ENCODE measurements around the gene DENR.
"Not testable (repeated sequence)": the region's sequence is repeated elsewhere in the genome, so short reads cannot be mapped to it uniquely, and the experiment has no call there.

The DENR gene

GRCh38 chr12:122729583-122730214, 22.9 kb upstream of the DENR start:
- ATAC-seq (no peak), DNase-seq (no peak)
- Mint-ChIP-seq H3K9me3 (peaks cover 0 to 7% of the 10 kb centered on the region in 2 donors), H3K27me3 (no peaks in the 10 kb centered on the region), H3K4me3 (peak overlapping the region; percentile 27 to 67), H3K27ac (no peak overlapping the region), H3K4me1 (peaks cover 92% of the 10 kb centered on the region)

- H3K27ac Mint-ChIP-seq, result peak within 1 kb of the TSS in 1 of 2 donors; percentile 69
- ATAC-seq, result peak; percentile 92
- H3K4me1 Mint-ChIP-seq, result peaks cover 85% of the 10 kb centered on the region
- no peaks in the 10 kb centered on the region for H3K27me3 Mint-ChIP-seq
- peak; percentile 55 to 73 for DNase-seq
- H3K9me3 Mint-ChIP-seq, result peaks cover 0 to 7% of the 10 kb centered on the region in 2 donors
- peak within 1 kb of the TSS; percentile 24 to 67 for H3K4me3 Mint-ChIP-seq
Observed at GRCh38 chr12:122730215-122731014, 22.2 kb upstream of the DENR start, which contains the start of gene HCAR1. HCAR1 (minus strand) TSS chr12:122730844; CDS start chr12:122730339, 505 bp downstream.

- Mint-ChIP-seq H3K4me1 (peaks cover 72% of the 10 kb centered on the region), H3K27me3 (no peaks in the 10 kb centered on the region), H3K4me3 (peak overlapping the region; percentile 14 to 20), H3K9me3 (peaks cover 0 to 10% of the 10 kb centered on the region in 2 donors), H3K27ac (peak overlapping the region; percentile 11 to 44)
- no peak for ATAC-seq
- DNase-seq, result no peak
Observed at GRCh38 chr12:122732170-122732569, 20.5 kb upstream of the DENR start.

- DNase-seq (no peak), ATAC-seq (no peak)
- no peaks in the 10 kb centered on the region for H3K27me3 Mint-ChIP-seq
- peaks cover 0 to 10% of the 10 kb centered on the region in 2 donors for H3K9me3 Mint-ChIP-seq
- peaks cover 70% of the 10 kb centered on the region for H3K4me1 Mint-ChIP-seq
- H3K4me3 Mint-ChIP-seq, result peak overlapping the region; percentile 22 to 38
- H3K27ac Mint-ChIP-seq, result peak overlapping the region; percentile 83 to 96
Observed at GRCh38 chr12:122732611-122733010, 20.0 kb upstream of the DENR start.

- Mint-ChIP-seq H3K27me3 (no peaks in the 10 kb centered on the region), H3K27ac (peak overlapping the region in 1 of 2 donors; percentile 14), H3K4me3 (no peak overlapping the region), H3K9me3 (peaks cover 0 to 4% of the 10 kb centered on the region in 2 donors), H3K4me1 (peaks cover 21% of the 10 kb centered on the region)
- ATAC-seq, result no peak
- DNase-seq, result no peak
Observed at GRCh38 chr12:122738571-122738970, 14.1 kb upstream of the DENR start.

GRCh38 chr12:122740351-122740750, 12.3 kb upstream of the DENR start:
- H3K4me3 Mint-ChIP-seq, result no peak overlapping the region
- ATAC-seq, result no peak
- no peak for DNase-seq
- H3K27me3 Mint-ChIP-seq, result no peaks in the 10 kb centered on the region
- H3K27ac Mint-ChIP-seq, result no peak overlapping the region
- H3K4me1 Mint-ChIP-seq, result peaks cover 12% of the 10 kb centered on the region
- peaks cover 0 to 4% of the 10 kb centered on the region in 2 donors for H3K9me3 Mint-ChIP-seq

- Mint-ChIP-seq H3K4me1 (no peaks in the 10 kb centered on the region), H3K9me3 (no peaks in the 10 kb centered on the region), H3K27ac (no peak overlapping the region), H3K27me3 (no peaks in the 10 kb centered on the region), H3K4me3 (no peak overlapping the region)
- ATAC-seq, result no peak
- DNase-seq, result no peak
Observed at GRCh38 chr12:122743895-122744525, 8.6 kb upstream of the DENR start.

GRCh38 chr12:122747224-122748135, 5.1 kb upstream of the DENR start:
- Mint-ChIP-seq H3K27me3 (no peaks in the 10 kb centered on the region), H3K9me3 (no peaks in the 10 kb centered on the region), H3K4me1 (peaks cover 14% of the 10 kb centered on the region), H3K4me3 (no peak overlapping the region), H3K27ac (peak overlapping the region in 1 of 2 donors; percentile 9)
- ATAC-seq (no peak), DNase-seq (no peak)

- Mint-ChIP-seq H3K27me3 (no peaks in the 10 kb centered on the region), H3K9me3 (no peaks in the 10 kb centered on the region), H3K4me1 (peaks cover 31% of the 10 kb centered on the region), H3K4me3 (no peak overlapping the region), H3K27ac (peak overlapping the region in 1 of 2 donors; percentile 57)
- DNase-seq (no peak), ATAC-seq (no peak)
Observed at GRCh38 chr12:122749569-122750332, 2.9 kb upstream of the DENR start.

- not testable (repeated sequence) for ATAC-seq, H3K9me3 Mint-ChIP-seq, DNase-seq, H3K27me3 Mint-ChIP-seq
- H3K4me3 Mint-ChIP-seq, result peak overlapping the region in 1 of 2 donors; percentile 96
- peak overlapping the region in 1 of 2 donors; percentile 3 for H3K27ac Mint-ChIP-seq
- H3K4me1 Mint-ChIP-seq, result peaks cover 39% of the 10 kb centered on the region
Observed at GRCh38 chr12:122750781-122751515, 1.7 kb upstream of the DENR start.

GRCh38 chr12:122753319-122753650, 661 bp downstream of the DENR start:
- DNase-seq (no peak), ATAC-seq (no peak)
- Mint-ChIP-seq H3K9me3 (no peaks in the 10 kb centered on the region), H3K27ac (peak overlapping the region; percentile 99), H3K27me3 (no peaks in the 10 kb centered on the region), H3K4me1 (peaks cover 57% of the 10 kb centered on the region), H3K4me3 (peak overlapping the region; percentile 96 to 99)

GRCh38 chr12:122754790-122755189, 2.2 kb downstream of the DENR start:
- Mint-ChIP-seq H3K27me3 (no peaks in the 10 kb centered on the region), H3K4me3 (no peak overlapping the region), H3K4me1 (peaks cover 57% of the 10 kb centered on the region), H3K9me3 (no peaks in the 10 kb centered on the region), H3K27ac (peak overlapping the region; percentile 44 to 46)
- ATAC-seq (no peak), DNase-seq (no peak)

GRCh38 chr12:122757568-122757967, 4.9 kb downstream of the DENR start:
- ATAC-seq (no peak), DNase-seq (no peak)
- H3K27ac Mint-ChIP-seq, result no peak overlapping the region
- H3K4me3 Mint-ChIP-seq, result no peak overlapping the region
- no peaks in the 10 kb centered on the region for H3K27me3 Mint-ChIP-seq
- peaks cover 43% of the 10 kb centered on the region for H3K4me1 Mint-ChIP-seq
- H3K9me3 Mint-ChIP-seq, result no peaks in the 10 kb centered on the region

- no peaks in the 10 kb centered on the region for H3K4me1 Mint-ChIP-seq
- H3K4me3 Mint-ChIP-seq, result no peak overlapping the region
- H3K27me3 Mint-ChIP-seq, result no peaks in the 10 kb centered on the region
- no peaks in the 10 kb centered on the region for H3K9me3 Mint-ChIP-seq
- ATAC-seq (no peak), DNase-seq (no peak)
- no peak overlapping the region for H3K27ac Mint-ChIP-seq
Observed at GRCh38 chr12:122785503-122785902, 32.9 kb downstream of the DENR start.
